Lower leg skin (tissue), 4 donors: ENCODE measurements around the gene PPP2R3C. TPM values are rescaled to one million over a fixed set of nuclear protein-coding genes. Genes with fewer than 3 reads are reported as not detected.

ENCODE experiments used
- DNase-seq, 2 donors: peaks; one replicate each; pipeline ENCODE4 v3.0.0-alpha.2; 2019; ENCODE audit warnings: low spot score in 2 of 2
- H3K4me3 ChIP-seq: fragments of 200-600 bp; sonication (generic); 2 replicates; pipeline ENCODE4 v1.5.1; 2017; ENCODE audit warnings: mild to moderate bottlenecking, low read depth; ENCODE audit not compliant: poor library complexity, severe bottlenecking
- POLR2A ChIP-seq, 2 donors: fragments of 450-650 bp; IDR thresholded peaks; one replicate each; pipeline ENCODE4 v1.6.1; 2016 to 2017; ENCODE audit warnings: antibody characterized with exemption in 2 of 2, mild to moderate bottlenecking in 1 of 2, moderate library complexity in 1 of 2
- WGBS, 2 donors: methylation state at CpG; one replicate each; pipeline ENCODE4 v1.1.5; 2018; 5-methylcytosine and 5-hydroxymethylcytosine counted together
- intact Hi-C: fragments of 100-400 bp; cut with DNase I; formaldehyde crosslinking; loops from one replicate; pipeline ENCODE4 v1.15.0; 2023; ENCODE audit warnings: low total_unique reads
- total RNA-seq, 4 donors: library from RNA; depleted of rRNA; stranded (reverse); fragments of >200 nt; gene quantifications; one replicate each; pipeline ENCODE4 v1.1.0, GENCODE V29; 2016
- TF ChIP-seq, protein P1 (sequence below), 3 donors: fragments of 450-650 bp; IDR thresholded peaks; one replicate each; pipeline ENCODE4 v1.5.1; 2016; ENCODE audit warnings: antibody characterized with exemption in 3 of 3, mild to moderate bottlenecking in 3 of 3, moderate library complexity in 2 of 3

Gene PPP2R3C
- total RNA-seq, 4 donors from 2014 or later = 4.3 to 20.8 (median 6.8) TPM

- intact Hi-C loops = no loop called here
- DNase-seq = no peak
- no peak overlapping the region for H3K4me3 ChIP-seq
- 26 to 31% methylated on average over 3 of the region's 3 CpGs for WGBS, 2 donors
- TF ChIP-seq, protein P1, sequence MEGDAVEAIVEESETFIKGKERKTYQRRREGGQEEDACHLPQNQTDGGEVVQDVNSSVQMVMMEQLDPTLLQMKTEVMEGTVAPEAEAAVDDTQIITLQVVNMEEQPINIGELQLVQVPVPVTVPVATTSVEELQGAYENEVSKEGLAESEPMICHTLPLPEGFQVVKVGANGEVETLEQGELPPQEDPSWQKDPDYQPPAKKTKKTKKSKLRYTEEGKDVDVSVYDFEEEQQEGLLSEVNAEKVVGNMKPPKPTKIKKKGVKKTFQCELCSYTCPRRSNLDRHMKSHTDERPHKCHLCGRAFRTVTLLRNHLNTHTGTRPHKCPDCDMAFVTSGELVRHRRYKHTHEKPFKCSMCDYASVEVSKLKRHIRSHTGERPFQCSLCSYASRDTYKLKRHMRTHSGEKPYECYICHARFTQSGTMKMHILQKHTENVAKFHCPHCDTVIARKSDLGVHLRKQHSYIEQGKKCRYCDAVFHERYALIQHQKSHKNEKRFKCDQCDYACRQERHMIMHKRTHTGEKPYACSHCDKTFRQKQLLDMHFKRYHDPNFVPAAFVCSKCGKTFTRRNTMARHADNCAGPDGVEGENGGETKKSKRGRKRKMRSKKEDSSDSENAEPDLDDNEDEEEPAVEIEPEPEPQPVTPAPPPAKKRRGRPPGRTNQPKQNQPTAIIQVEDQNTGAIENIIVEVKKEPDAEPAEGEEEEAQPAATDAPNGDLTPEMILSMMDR (IDR thresholded peaks at IDR 0.05) = no peak
- no peak for TF ChIP-seq POLR2A (IDR thresholded peaks at IDR 0.05)
Measured at GRCh38 chr14:35123388-35123703, 1.6 kb upstream of the PPP2R3C start.

GRCh38 chr14:35122696-35123387 is 1.1 kb upstream of the PPP2R3C start:
- intact Hi-C loops = no loop called here
- no peak for DNase-seq
- WGBS, 2 donors = 4 to 5% methylated on average over 23 of the region's 23 CpGs
- TF ChIP-seq, protein P1 (IDR thresholded peaks at IDR 0.05) = no peak
- no peak for TF ChIP-seq POLR2A (IDR thresholded peaks at IDR 0.05)
- peak overlapping the region; percentile 53 for H3K4me3 ChIP-seq

- WGBS, 2 donors = 13 to 22% methylated on average over 34 of the region's 34 CpGs
- intact Hi-C loops = no loop called here
- TF ChIP-seq, protein P1 (IDR thresholded peaks at IDR 0.05) = no peak
- no peak for TF ChIP-seq POLR2A (IDR thresholded peaks at IDR 0.05)
- DNase-seq = no peak
- H3K4me3 ChIP-seq = peak overlapping the region; percentile 53
Measured at GRCh38 chr14:35121026-35121886, 534 bp downstream of the PPP2R3C start.

GRCh38 chr14:35117112-35117511 is 4.7 kb downstream of the PPP2R3C start:
- DNase-seq = no peak
- intact Hi-C loops = no loop called here
- no peak overlapping the region for H3K4me3 ChIP-seq
- TF ChIP-seq, protein P1 (IDR thresholded peaks at IDR 0.05) = no peak
- TF ChIP-seq POLR2A (IDR thresholded peaks at IDR 0.05) = no peak
- 91% methylated on average over 2 of the region's 2 CpGs for WGBS, 2 donors

GRCh38 chr14:35116242-35116641 is 5.5 kb downstream of the PPP2R3C start:
- no peak for TF ChIP-seq POLR2A (IDR thresholded peaks at IDR 0.05)
- TF ChIP-seq, protein P1 (IDR thresholded peaks at IDR 0.05) = no peak
- H3K4me3 ChIP-seq = no peak overlapping the region
- intact Hi-C loops = no loop called here
- 94 to 97% methylated on average over 4 of the region's 4 CpGs for WGBS, 2 donors
- DNase-seq = no peak
